GM12874 (cell line): Measurements from ENCODE around the gene GMPPA.

Experiments used
- TF ChIP-seq, protein P1 (sequence below): IDR thresholded peaks from 2 replicates; pipeline ENCODE4 v1.5.1; 2011; ENCODE audit warnings: low read depth, mild to moderate bottlenecking, control low read depth, low read length, moderate library complexity; ENCODE audit not compliant: insufficient read depth

The GMPPA gene

DNA sequence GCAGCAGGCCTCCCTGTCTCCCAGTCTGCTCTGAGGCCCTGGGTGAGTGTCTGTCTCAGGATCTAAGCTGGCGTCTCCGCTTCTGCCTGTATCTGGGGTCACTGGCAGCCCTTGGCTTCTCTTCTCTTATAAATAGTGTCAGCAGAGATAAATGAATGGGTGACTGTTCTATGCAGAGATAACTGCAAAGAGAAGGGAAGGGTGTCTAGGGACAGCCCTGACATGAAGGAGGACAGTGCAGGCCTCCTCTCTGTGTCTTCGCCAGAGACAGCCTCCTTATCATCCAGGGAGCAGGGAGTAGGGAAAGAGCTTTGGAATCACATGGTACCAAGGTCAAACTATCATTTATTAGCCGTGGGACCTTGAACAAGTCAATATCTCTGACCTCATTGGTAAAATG lies 28.3 kb upstream of the GMPPA start:
- TF ChIP-seq, protein P1, sequence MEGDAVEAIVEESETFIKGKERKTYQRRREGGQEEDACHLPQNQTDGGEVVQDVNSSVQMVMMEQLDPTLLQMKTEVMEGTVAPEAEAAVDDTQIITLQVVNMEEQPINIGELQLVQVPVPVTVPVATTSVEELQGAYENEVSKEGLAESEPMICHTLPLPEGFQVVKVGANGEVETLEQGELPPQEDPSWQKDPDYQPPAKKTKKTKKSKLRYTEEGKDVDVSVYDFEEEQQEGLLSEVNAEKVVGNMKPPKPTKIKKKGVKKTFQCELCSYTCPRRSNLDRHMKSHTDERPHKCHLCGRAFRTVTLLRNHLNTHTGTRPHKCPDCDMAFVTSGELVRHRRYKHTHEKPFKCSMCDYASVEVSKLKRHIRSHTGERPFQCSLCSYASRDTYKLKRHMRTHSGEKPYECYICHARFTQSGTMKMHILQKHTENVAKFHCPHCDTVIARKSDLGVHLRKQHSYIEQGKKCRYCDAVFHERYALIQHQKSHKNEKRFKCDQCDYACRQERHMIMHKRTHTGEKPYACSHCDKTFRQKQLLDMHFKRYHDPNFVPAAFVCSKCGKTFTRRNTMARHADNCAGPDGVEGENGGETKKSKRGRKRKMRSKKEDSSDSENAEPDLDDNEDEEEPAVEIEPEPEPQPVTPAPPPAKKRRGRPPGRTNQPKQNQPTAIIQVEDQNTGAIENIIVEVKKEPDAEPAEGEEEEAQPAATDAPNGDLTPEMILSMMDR: no peak

DNA sequence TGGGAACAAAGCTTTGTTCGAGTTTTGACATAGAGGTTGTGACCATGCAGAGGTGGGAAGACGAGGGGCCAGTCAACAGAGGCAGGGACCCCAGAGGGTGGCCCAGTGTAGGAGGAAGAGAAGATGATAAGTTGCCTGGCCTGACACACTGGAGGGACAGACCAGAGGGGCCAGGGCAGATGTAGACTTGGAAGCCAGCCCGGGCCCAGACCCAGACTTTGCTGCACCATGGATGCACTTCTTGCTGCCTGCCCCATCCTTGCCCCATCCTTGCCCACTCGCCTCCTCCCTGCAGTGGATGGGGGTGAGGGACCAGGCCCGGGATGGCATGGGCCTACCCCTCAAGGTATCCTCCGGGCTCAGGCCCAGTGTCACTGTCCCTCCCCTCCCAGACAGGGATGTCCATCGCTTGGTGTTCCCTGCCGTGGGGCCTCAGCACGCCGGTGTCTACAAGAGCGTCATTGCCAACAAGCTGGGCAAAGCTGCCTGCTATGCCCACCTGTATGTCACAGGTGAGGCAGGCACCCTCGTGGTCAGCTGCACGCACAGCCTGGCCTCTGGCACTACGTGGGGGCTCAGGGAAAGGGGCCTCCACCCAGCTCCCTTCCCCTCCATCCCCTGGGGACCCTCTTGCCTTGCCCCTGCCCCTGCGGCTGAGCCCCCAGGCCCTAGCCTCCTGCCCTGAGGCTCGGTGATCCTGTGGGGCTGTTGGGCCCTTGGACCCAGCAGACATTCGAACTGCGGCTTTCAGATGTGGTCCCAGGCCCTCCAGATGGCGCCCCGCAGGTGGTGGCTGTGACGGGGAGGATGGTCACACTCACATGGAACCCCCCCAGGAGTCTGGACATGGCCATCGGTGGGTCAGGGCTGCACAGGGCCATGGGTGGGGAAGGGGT lies 27.0 kb upstream of the GMPPA start:
- TF ChIP-seq, protein P1: no peak

DNA sequence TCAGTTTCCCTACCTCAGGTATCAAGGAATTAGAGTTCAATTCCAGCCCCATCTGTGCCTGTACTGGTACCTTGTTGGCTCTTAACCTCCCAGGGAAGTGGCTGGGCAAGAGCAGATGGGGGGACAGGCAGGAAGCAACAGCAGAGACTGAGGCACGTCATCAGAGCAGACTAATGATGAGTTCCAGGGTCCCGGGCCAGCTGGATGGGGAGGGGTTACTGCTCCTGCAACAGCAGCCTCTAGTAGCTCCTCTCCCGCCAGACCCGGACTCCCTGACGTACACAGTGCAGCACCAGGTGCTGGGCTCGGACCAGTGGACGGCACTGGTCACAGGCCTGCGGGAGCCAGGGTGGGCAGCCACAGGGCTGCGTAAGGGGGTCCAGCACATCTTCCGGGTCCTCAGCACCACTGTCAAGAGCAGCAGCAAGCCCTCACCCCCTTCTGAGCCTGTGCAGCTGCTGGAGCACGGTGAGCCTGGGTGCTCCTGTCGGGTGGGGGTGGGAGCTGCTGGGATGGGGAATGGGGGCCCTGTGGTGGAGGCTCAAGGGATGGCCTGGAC lies 26.0 kb upstream of the GMPPA start:
- TF ChIP-seq, protein P1: no peak

DNA sequence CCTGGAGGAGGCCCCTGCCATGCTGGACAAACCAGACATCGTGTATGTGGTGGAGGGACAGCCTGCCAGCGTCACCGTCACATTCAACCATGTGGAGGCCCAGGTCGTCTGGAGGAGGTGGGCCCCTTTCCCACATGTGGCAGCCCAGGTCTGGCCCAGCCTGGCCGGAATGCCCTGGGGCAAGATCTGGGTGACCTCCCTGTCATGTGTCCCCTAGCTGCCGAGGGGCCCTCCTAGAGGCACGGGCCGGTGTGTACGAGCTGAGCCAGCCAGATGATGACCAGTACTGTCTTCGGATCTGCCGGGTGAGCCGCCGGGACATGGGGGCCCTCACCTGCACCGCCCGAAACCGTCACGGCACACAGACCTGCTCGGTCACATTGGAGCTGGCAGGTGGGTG lies 25.2 kb upstream of the GMPPA start:
- TF ChIP-seq, protein P1: no peak

DNA sequence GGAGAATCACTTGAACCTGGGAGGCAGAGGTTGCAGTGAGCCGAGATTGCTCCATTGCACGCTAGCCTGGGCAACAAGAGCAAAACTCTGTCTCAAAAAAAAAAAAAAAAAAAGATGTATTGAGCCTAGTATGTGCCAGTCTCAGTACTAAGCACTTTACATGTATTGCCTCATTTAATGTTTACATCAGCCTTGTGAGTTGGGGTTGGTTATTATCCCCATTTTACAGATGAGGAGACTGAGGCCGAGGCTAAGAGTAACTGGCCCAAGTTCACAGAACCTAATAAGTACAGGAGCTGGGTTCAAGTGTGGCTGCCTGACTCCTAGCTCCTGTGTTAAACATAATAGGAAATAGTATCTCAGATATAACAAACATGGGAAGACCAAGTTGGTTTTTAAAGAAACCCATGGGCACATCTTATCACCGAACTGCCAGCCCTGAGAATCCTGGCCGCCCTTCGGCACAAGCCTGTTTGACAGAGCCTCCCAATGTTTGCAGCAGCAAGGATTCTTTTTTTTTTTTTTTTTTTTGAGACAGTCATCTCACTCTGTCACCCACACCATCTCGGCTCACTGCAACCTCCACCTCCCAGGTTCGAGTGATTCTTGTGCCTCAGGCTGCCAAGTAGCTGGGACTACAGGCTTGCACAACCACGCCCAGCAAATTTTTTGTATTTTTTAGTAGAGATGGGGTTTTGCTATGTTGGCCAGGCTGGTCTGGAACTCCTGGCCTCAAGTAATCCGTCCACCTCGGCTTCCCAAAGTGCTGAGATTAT lies 24.2 kb upstream of the GMPPA start:
- TF ChIP-seq, protein P1: no peak

DNA sequence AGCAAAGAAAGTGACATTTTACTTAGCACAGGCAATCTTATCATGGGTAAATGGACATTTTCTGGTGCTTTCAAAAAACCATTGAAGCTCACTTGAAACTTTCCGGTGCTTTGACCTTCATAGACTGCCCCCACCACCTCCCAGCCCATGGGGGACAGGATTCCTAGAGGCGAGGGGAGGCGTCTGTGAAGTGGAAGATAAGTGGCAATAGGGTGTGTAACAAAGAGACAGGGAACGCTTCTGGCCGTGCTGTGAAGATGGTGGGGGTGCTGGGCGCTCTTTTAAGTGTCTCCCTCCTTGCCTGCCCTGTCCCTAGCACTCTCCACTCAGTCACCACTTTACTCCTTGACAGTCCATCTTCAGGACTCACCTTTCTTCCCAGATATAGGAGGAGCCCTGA lies 23.4 kb upstream of the GMPPA start:
- TF ChIP-seq, protein P1: no peak

DNA sequence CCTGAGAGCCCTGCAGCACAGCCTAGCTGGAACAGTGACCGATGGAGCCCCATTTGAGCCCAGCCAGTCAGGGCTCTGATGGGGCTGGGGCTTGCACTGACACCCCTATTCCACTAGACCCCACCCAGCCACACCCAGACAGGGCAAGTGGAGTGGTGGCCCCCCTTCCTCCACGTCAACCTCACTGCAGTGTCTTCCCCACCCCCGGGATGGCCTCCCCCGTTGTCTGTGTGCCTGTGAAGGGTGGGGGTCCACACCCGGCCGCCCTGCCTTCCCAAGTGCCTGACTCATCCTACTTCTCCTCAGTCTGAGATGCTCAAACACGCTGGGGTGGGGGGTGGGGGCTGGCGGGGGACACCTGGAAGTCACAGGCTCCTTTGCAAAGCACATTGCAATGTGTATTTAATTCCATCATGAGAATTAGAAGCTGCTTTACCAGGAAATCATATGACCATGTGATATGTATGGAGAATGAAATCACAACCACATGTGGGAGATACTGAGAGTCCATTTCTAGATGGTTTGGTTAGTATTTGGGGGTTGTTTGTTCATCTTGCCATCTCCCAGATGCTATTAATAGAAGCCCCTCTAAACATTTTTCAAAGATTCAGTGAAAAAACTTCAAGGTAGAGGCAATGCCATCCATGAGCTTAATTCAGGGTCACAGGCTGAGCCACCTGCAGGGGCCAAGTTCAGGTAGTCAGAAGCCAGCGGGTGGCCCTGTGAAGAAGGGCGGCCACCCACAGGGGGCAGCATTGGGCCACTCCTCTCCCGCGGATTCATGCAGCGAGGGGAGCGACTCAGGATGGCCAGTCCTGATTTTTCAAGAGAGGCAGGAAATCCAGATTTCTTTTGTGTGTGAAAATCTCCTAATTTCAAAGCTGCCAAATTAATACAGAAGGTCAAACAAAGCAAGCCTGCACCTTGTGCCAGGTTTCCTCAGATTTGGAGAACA lies 22.7 kb upstream of the GMPPA start:
- TF ChIP-seq, protein P1: peak; percentile 83
